KOPT-K1 (cell line): ENCODE measurements around the gene ABCC1.
"Not testable (repeated sequence)": the region's sequence is repeated elsewhere in the genome, so short reads cannot be mapped to it uniquely, and the experiment has no call there.

Experiments used
- H3K27ac ChIP-seq: fragments of 200-600 bp; sonication (generic); 2 replicates; pipeline ENCODE4 v1.5.1; 2016; ENCODE audit warnings: antibody characterized with exemption, mild to moderate bottlenecking, low read depth, low read length; ENCODE audit not compliant: poor library complexity, severe bottlenecking
- H3K36me3 ChIP-seq: fragments of 200-600 bp; sonication (generic); 2 replicates; pipeline ENCODE4 v1.5.1; 2017; ENCODE audit warnings: antibody characterized with exemption, mild to moderate bottlenecking, low read length, moderate library complexity; ENCODE audit not compliant: insufficient read depth
- H3K9me3 ChIP-seq: fragments of 200-600 bp; sonication (generic); 2 replicates; pipeline ENCODE4 v1.5.1; 2017; ENCODE audit warnings: antibody characterized with exemption, low read length, mild to moderate bottlenecking; ENCODE audit not compliant: insufficient read depth, poor library complexity, severe bottlenecking

ABCC1 gene

DNA sequence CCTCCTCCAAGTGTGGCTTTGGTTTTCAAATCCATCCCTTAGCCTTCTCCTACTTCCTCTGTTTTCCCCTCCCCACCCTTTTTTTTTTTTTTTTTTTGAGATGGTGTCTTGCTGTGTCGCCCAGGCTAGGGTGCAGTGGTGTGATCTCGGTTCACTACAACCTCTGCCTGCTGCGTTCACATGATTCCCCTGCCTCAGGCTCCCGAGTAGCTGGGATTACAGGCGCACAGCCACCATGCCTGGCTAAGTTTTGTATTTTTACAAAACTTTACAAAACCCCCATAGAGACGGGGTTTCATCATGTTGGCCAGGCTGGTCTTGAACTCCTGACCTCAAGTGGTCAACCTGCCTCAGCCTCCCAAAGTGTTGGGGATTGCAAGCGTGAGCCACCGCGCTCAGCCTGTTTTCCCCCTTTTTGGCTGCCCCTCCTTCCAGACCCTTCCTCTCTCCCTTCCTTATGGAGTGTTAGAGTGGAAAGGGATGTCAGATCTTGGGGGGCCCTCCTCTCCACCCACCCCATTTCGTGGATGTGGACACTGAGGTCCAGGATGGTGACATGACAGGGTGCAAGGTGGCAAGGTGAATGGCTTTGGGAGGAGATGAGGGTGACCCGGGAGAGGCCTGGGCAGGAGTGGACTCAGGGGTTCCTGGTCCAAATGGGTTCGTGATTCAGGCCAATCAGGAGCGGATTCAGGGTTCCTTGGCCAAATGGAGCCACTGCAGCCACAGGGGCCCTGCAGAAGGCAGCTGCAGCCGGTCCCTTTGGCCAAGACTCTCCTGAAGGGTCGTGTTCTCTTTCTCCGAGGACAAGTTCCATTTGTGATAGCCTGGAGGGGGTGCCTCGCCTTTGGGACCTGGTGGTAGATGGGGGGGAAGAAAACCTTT, 4.8 kb downstream of the ABCC1 start:
- no peaks in the 10 kb centered on the region; the same call in 1 of the 2 replicates for H3K36me3 ChIP-seq
- no peaks in the 10 kb centered on the region for H3K9me3 ChIP-seq
- H3K27ac ChIP-seq, result peak overlapping the region; percentile 96

- Histone ChIP-seq H3K27ac (peak overlapping the region; percentile 96), H3K36me3 (no peaks in the 10 kb centered on the region; the same call in 1 of the 2 replicates), H3K9me3 (no peaks in the 10 kb centered on the region)
Observed at GRCh38 chr16:15954814-15955151, 5.4 kb downstream of the ABCC1 start.

DNA sequence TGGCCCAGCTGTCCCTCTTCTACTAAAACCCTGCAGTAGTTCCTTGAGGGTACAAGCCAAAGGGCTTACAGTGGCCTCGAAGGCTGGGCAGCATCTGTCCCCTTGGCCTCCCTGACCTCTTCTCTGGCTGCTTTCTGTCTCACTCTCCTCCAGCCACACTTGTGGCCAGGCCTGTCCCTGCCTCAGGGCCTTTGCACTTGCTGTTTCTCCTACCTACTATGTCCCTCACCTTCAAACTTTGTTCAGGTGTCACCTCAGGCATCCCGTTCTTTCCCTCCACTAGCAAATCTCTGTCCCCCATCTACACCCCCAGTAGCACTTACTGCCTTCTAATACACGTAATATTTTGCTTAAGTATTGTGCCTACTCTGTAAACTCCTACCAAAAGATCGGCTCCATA, 6.0 kb downstream of the ABCC1 start:
- H3K9me3 ChIP-seq, result no peaks in the 10 kb centered on the region
- no peaks in the 10 kb centered on the region; the same call in 1 of the 2 replicates for H3K36me3 ChIP-seq
- peak overlapping the region; percentile 96 for H3K27ac ChIP-seq

DNA sequence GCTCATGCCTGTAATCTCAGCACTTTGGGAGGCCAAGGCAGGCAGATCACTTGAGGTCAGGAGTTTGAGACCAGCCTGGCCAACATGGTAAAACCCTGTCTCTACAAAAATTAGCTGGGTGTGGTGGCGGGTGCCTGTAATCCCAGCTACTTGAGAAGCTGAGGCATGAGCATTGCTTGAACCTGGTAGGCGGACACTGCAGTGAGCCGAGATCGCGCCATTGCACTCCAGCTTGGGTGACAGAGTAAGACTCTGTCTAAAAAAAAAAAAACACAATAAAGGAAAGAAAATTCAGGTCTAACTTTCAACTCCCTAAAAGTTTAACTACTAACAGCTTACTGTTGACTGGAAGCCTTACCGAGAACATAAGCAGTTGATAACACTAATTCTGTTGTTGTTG, 6.7 kb downstream of the ABCC1 start:
- H3K36me3 ChIP-seq, H3K9me3 ChIP-seq: not testable (repeated sequence)
- peak overlapping the region; percentile 20 for H3K27ac ChIP-seq

DNA sequence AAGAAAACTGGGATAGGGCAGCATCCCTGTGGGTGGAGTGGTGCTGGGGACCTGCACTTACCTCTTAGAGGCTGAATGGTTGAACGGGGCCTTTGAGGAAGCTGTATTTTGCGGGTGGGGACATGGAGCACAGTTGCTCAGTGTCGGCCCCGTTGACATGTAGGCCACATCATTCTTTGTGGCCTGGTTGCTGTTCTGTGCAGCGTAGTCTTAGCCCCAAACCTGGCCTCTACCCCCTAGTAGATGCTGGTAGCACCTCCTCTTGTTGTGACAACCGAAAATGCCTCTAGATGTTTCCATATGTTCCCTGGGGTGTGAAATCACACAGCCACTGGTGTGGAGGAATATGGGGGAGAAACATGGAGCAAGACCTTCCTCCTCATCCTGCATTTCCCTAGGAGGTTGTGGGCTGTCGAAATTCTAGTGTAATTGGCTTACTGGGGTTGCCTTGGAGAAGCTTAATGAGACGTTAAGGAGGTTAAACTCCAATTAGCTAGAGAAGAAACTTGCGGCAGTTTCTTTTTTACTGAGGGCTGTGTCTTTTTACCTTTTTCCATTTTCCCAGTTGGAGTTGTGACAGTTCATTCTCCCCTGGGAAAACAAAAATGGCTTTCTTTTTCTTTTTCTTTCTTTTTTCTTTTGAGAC, 9.4 kb downstream of the ABCC1 start:
- Histone ChIP-seq H3K27ac (peak overlapping the region; percentile 97), H3K36me3 (peaks cover 14% of the 10 kb centered on the region), H3K9me3 (peaks cover 17% of the 10 kb centered on the region)

DNA sequence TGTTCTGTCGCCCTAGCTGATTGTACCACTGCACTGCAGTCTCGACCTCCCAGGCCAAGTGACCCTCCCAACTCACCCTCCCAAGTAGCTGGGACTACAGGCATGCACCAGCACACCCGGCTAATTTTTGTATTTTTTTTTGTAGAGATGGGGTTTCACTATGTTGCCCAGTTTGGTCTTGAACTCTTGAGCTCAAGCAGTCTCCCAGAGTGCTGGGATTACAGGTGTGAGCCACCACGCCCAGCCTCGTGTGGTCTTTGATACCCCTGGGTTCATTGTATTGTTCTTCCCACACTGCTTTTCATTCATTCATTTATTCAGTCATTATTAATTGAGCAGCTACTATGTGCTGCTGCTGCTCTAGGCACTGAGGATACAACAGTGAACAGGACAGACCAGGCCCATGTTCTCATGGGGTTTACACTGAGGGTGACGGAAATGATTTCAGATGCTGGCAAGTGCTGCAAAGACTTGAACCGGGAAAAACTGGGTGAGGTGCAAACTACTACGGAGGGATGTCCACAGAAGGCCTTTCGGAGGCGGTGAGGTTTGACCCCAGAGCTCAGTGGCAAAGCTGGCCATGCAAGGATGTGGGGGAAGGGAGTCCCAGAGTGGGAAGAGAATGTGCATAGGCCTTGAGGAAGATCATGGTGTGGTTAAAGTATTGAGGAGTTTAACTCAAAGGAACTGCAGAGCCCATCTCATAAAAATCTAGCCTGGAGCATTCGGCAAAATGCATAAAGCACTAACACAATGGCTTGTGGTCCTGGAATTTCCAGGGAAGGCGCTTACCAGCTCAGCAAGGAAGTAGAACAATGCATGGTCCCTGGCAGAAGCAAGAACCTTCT, 10.9 kb downstream of the ABCC1 start:
- peak overlapping the region; percentile 97 for H3K27ac ChIP-seq

DNA sequence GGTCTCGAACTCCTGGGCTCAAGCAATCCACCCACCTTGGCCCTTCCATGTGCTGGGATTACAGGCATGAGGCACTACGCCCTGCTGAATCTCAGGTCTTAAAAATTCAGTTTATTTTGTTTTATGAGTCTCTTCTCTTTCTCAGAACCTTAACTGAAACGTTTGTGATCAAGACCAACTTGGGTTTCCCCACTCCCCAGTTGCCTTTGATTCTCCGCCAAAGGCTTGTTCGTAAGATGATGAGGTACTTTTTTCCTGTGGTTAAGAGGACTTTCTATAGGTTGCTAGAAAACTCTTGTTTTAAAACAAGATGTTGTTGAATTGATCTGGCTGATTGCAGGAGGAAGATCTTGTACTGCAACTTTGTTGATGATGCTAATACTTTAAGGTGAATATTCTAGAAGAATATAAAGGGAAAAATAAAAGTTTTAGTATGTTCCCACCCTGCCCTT, 11.7 kb downstream of the ABCC1 start:
- peaks cover 14% of the 10 kb centered on the region for H3K36me3 ChIP-seq
- peaks cover 22% of the 10 kb centered on the region for H3K9me3 ChIP-seq
- peak overlapping the region; percentile 97 for H3K27ac ChIP-seq

More for the DNA sequence above, 10.9 kb downstream of the ABCC1 start:
- Histone ChIP-seq H3K9me3 (peaks cover 22% of the 10 kb centered on the region), H3K36me3 (peaks cover 14% of the 10 kb centered on the region)

GRCh38 chr16:15961571-15962090, 12.2 kb downstream of the ABCC1 start:
- peaks cover 22% of the 10 kb centered on the region for H3K9me3 ChIP-seq
- peaks cover 14% of the 10 kb centered on the region for H3K36me3 ChIP-seq
- H3K27ac ChIP-seq, result peak overlapping the region; percentile 97

DNA sequence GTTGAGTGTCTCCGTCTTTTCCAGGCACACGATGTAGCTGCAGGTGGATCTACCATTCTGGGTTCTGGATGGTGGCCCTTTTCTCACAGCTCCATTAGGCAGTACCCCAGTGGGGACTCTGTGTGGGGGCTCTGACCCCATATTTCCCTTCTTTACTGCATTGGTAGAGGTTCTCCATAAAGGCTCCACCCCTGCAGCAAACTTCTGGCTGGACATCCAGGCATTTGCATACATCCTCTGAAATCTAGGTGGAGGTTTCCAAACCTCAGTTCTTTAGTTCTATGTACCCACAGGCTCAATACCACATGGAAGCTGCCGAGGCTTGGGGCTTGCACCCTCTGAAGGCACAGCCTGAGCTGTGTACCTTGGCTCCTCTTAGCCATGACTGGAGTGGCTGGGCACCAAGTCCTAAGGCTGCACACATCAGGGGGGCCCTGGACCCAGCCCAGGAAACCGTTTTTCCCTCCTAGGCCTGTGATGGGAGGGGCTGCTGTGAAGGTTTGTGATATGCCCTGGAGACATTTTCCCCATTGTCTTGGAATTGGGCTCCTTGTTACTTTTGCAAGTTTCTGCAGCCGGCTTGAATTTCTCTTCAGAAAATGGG, 14.0 kb downstream of the ABCC1 start:
- Histone ChIP-seq H3K36me3 (peaks cover 21% of the 10 kb centered on the region), H3K9me3 (peaks cover 22% of the 10 kb centered on the region), H3K27ac (peak overlapping the region; percentile 97)

GRCh38 chr16:15966420-15966819, 17.0 kb downstream of the ABCC1 start:
- no peak overlapping the region for H3K27ac ChIP-seq
- peaks cover 43% of the 10 kb centered on the region for H3K36me3 ChIP-seq
- peaks cover 52% of the 10 kb centered on the region for H3K9me3 ChIP-seq

GRCh38 chr16:15966836-15967546, 17.6 kb downstream of the ABCC1 start:
- peaks cover 49% of the 10 kb centered on the region for H3K36me3 ChIP-seq
- peaks cover 57% of the 10 kb centered on the region for H3K9me3 ChIP-seq
- H3K27ac ChIP-seq, result peak overlapping the region; percentile 19

- H3K9me3 ChIP-seq, result peaks cover 59% of the 10 kb centered on the region
- H3K36me3 ChIP-seq, result peaks cover 51% of the 10 kb centered on the region
- no peak overlapping the region for H3K27ac ChIP-seq
Observed at GRCh38 chr16:15967655-15968315, 18.4 kb downstream of the ABCC1 start.

GRCh38 chr16:15970202-15970601, 20.8 kb downstream of the ABCC1 start:
- peaks cover 46% of the 10 kb centered on the region for H3K9me3 ChIP-seq
- H3K36me3 ChIP-seq, result peaks cover 58% of the 10 kb centered on the region
- H3K27ac ChIP-seq, result no peak overlapping the region
